Purkinje cell (primary cell): Measurements from ENCODE around the gene VPS26C. TPM values are rescaled to one million over a fixed set of nuclear protein-coding genes. Genes with fewer than 3 reads are reported as not detected.

Source experiments
- polyA plus RNA-seq: library from polyadenylated mRNA; unstranded; fragments of >200 nt; fragmentation: Nextera tagmentation; gene quantifications from 2 replicates; pipeline ENCODE4 v1.2.1, GENCODE V29; 2014

Gene VPS26C
- 15.7 and 24.4 TPM in 2 replicates for polyA plus RNA-seq

DNA sequence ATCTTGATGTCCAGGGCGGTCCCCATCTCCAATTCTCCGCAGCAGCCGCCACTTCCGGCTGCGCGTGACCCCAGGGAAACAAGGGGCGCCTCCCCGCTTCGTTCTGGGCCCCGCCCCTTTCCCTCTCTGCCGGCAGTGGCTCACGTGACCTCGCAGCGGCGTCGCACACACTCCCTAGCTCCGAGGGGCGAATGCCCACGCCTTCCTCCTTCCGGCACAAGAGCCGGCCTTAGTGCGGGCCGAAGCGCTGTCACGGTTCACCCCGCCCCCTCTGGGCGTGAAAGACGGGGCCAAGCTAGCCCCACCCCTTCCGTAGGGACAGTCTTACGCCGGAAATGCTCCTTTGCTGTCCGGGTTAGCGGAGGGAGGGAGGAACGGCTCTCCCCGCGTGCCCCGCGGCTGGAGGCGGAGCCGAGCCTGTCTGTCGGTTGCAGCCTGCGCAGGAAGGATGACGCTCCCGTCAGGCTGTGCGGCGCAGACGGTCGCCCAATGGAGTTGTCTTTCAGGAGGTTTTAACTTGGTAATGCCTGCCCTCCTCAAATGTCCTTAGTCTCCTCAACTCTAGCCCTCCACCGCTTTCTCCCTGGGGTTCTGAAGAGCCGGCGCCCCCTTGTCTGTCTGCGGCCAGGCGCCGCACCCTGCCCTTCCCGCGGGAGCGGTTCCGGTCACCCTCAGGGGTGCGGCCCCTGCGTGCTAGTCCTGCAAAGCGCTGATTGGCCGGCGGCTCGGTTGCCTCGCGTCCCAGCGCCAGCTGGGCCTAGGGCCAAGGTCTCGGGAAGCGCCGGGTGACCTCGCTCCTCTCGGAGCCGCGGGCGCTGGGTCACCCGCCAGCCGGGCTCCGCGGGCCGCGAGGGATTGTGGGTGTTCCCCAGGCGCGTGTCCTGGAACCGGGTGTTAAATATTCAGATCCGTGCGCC, at the start of gene VPS26C:
VPS26C (minus strand) TSS at position 66 of the 917 bp plus-strand sequence; CDS start at position 26, 40 bp downstream.

Other genes starting within 250 kb of the VPS26C start
- gene PIGP, start 194.3 kb downstream of the VPS26C start, polyA plus RNA-seq, result 545 and 584 TPM in 2 replicates
- 105 and 136 TPM in 2 replicates for gene TTC3, start 194.1 kb downstream of the VPS26C start, polyA plus RNA-seq
- gene DYRK1A, start 99.4 kb upstream of the VPS26C start, polyA plus RNA-seq, result 27.6 and 28.4 TPM in 2 replicates